GM18511 (cell line): ENCODE data around the gene HERPUD1.
A peak's percentile ranks its signal among the peaks of the same experiment; 100 is the strongest.
"Not testable (repeated sequence)": the region's sequence is repeated elsewhere in the genome, so short reads cannot be mapped to it uniquely, and the experiment has no call there.

ENCODE experiments used
- ATAC-seq: cut with Tn5 transposase; IDR thresholded peaks from one replicate; pipeline ENCODE4 v1.9.1; 2021; ENCODE audit warnings: mild to moderate bottlenecking, moderate library complexity; ENCODE audit not compliant: unreplicated experiment

Gene HERPUD1

DNA sequence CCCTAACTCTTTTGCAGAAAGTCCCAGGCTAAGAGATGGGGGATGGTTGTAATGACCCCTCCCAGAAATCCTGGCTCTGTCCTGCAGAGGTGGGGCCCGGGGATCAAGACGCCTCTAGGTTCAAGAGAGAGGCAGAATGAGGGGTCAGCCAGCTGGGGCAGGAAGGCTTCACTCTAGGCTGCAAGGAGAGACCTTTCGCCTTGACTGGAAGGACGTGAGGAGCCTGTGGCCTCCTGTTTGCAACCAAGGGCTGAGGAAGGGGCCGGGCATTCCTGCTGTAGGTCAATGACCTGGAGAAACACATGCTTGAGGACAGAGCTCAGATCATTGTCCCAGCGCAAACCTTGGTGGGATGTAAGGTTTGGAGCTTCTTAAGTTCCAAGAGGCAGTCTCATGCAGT lies 21.1 kb downstream of the HERPUD1 start:
- no peak for ATAC-seq

DNA sequence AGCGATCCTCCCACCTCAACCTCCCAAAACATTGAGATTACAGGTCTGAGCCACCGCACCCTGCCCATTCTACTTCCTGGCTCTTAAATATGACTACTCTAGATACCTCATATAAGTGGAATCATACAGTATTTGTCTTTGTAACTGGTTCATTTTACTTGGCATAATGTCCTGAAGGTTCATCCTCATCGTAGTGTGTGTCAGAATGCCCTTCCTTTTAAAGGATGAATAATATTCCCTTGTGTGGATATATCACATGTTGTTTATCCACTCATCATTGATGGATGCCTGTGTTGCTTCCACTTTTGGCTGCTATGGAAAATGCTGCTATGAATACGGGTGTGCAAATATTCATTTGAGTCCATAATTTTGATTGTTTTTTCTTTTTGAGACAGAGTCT lies 24.1 kb downstream of the HERPUD1 start:
- ATAC-seq: no peak

DNA sequence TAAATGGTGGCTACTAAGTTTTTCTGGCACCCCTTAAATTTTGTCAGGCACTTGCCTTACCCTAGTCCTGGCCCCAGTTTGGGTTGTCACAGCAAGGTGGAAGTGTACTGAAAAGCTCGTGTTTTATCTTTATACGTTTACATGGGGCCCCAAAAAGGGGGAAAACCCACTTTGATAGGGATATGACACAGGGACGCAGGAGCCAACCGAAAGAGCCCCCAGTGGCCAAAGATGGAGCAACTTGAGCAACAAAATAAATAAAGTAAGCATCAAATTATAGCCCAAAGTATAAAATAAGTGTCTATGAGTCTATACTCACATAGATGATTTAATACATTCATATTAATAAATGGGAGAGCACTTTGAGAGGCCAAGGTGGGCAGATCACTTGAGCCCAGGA lies 24.8 kb downstream of the HERPUD1 start:
- ATAC-seq: no peak

DNA sequence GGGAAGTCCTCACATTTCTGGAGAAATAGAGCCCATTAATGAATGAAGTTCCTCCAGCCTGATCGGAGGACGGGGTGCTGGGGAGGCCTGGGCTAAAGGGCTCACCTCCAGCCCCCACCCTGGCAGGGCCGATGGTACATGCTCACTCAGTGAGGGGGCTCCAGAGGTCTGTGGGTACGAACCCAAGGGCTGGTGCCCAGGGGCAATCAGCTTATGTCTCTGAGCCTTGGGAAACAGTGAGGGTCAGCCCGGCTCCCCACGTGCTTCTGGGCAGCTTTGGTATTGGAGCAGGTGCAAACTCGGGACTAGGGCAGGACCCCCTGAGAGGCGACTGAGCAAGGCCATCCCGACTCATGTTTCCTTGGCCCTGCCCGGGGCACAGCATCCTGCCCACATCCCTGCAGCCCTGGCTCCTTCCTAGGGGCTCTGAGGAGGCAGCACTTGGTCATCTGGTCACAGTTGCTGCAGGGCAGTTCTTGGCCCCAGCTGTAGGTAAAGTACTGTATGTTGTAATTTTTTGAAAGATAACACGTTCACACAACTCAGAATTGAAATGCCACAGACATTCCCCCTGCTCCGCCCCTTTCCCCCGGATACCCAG lies 28.8 kb downstream of the HERPUD1 start:
- no peak for ATAC-seq

DNA sequence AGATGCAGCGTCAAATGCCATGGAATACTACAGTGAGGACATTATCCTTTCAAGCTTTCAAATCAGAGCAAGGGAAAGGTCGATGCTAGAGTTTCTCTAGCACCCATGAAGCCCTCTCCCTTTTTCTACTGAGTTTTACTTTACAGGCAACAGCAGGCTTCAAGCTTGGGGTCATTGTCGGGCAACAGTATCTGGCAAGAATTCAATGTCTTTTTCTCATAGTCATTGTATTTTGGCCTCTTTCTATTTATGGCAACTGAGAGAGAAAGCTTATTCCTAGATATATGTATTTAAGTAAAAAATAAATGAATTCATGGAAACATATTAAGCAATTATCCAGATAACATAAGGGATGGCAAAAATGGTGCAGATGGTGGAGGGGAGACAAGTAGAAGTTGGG lies 29.4 kb downstream of the HERPUD1 start:
- ATAC-seq: no peak

DNA sequence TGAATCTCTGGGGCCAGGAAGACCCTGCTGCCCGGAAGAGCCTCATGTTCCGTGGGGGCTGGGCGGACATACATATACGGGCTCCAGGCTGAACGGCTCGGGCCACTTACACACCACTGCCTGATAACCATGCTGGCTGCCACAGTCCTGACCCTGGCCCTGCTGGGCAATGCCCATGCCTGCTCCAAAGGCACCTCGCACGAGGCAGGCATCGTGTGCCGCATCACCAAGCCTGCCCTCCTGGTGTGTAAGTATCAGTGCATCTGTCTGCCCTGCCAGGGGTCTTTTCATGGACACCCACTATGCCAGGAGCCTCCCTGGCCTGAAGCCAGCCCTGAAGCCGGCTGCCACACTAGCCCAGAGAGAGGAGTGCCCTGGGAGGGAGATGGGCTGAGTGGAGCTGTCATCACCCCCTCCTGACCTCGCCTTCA lies 29.9 kb downstream of the HERPUD1 start, which contains the start of gene CETP:
Gene CETP, plus strand, starts transcription at position 100 of the 431 bp plus-strand sequence. Its CDS starts 30 bp downstream, at position 130.
- no peak for ATAC-seq

DNA sequence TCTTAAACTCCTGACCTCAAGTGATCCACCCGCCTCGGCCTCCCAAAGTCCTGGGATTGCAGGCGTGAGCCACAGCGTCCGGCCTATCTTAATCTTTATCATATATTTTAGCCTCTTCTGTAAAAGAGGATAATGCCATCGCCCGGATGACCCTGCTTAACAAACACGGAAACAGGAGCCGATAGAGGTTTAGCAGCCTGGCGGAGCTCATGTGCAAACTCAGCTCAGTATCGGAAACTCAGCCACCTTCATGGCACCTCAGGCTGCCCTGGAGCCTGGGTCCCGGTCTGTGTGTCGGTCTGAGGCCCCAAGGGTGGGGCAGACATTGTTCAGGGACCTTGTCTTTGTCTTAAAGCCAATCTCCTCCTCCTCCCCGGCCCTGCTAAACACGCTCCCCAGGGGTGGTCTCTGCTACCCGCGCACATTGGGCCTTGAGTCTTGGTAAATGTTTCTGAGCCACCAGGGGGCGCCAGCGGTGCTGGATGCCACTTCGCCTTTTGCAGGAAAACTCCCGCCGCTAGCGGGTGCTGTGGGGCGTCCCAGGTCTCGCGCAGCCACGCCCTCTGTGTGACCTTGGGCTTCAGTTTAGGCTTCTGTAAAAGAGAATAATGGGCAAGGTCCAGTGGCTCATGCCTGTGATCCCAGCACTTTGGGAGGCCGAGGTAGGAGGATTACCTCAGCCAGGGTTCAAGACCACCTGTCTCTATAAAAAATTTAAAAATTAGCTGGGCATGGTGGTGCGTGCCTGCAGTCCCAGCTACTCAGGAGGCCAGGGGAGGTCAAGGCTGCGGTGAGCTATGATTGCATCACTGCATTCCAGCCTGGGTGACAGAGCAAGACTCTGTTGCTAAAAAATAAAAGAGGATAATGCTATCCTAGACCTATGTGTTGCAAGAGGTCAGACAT lies 32.6 kb downstream of the HERPUD1 start:
- peak; percentile 76 for ATAC-seq

DNA sequence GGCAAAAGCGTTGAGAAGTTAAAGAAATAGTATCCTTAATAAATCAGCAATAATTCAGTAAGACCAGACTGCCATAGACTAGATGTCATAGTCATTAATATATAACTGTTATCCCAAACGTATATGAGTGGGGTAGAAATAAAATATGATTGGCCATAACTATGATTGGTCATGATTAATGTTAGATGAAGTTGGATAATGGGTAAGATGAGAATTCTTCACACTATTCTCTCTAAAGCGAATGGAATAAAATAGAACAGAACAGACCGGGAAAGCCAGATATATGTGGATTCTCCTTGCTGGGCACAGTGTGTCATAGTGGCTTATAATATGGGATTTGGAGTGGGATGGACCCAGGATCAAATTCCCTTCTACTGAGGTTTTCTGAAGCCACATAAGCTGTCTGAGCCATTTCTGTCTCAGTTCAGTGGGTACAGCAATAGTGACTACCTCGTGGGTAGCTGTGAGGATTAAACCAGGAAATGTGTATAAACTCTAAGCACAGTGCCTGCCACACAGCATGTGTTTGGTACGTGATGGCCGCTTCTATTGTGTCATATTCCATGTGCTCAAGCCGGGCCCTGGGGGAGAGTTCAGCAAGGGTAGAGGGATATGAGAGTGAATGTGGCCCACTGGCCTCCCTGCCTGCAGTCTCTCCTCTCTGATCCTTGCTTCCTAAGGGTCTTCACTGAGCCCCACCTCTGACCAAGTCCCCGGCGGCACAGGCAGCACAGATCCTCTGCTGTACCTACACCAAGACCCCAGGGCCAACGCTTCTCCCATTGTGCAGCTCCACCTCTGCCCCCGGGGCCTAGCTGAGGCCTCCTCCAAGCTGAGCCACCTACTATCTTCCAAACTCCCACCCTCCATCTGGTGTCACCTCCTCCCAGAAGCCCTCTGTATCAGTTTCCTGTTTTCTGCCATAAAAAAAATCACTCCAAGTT lies 33.5 kb downstream of the HERPUD1 start:
- no peak for ATAC-seq

DNA sequence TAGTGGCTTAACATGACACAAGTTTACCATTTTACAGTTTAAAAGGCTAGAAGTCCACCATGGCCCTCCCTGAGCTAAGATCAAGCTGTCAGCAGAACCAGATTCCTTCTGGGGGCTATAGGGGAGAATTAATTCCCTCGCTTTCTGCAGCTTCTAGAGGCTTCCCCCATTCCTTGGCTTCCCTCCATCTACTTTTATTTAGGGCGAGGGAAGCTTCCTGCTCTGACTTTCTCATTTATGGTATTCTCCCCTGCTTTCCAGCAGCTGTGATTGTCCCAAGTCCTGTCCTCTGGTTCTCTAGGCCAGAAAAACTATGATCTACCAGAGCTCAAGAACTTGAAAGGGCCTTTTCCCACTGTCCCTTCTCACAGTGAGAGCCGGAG lies 34.1 kb downstream of the HERPUD1 start:
- ATAC-seq: no peak

DNA sequence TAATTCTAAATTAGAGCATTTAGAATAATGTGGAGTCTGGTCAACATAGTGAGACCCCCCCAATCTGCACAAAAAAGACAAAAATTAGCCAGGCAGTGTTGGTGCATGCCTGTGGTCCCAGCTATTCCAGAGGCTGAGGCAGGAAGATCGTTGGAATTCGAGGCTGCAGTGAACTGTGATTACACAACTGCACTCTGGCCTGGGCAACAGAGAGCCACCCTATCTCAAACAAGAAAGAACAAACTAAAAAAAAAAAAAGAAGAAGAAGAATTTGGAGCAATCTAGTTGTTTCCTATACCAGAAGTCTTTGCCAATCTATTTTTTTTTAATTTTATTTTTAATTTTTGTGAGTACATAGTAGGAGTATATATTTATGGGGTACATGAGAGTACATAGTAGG lies 35.8 kb downstream of the HERPUD1 start:
- no peak for ATAC-seq

DNA sequence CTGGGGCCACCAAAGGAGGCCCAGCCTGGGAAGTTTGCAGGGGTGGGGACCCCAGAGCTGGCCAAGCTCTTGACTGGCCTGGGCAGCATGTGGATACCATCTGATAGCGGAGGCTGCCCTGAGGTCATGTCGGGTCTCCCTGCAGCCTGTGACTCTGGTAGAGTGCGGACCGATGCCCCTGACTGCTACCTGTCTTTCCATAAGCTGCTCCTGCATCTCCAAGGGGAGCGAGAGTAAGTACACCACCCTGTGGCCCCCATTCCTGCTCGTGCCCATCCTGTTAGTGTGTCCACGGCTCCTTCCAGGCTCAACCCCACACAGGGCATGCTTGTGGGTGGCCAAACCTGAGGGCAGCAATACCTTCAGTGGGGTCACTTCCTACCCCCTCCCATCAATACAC lies 37.8 kb downstream of the HERPUD1 start:
- ATAC-seq: no peak

DNA sequence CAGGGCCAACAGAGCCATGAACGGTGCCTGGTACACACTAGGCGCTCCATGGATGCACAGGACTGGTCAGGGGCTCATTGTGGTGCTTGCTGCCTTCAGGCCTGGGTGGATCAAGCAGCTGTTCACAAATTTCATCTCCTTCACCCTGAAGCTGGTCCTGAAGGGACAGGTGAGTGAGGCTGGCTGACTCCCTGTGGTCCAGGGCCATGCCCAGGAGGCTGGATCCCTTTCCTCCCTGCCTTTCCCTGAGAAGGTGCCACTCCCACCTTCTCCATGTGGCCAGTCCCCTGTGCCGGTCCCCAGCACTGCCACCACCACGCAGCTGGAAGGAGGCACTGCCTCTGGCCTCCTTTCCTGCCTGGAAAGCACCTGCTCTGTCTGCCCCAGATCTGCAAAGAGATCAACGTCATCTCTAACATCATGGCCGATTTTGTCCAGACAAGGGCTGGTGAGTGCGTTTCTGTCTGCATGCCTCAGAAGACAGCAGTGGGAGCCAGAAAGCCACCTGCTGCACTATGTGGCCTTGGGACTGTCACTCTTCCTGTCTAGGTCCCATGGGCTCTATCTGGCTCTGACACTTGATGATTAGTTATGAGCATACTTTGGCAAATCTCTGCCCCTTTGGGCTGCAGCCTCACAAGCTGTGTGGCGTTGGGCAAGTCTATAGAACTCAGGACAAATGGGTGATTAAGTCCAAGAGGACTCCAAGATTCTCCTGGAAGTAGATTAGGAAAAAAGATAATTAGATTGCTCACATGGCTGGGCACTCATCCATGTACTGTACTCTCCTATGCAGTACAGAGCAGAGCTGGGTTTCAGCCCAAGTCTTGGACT lies 39.2 kb downstream of the HERPUD1 start:
- peak; percentile 87 for ATAC-seq

DNA sequence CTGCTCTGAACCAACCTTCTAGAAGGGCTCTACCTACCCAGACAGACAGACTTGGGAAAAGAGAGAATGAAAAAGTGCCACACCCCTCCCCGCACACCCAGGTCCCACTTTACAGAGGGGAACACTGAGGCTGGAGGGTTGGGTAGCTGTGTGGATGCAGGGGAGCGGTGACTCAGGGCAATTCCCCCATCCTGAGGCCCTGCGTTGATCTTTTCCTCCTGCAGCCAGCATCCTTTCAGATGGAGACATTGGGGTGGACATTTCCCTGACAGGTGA lies 39.8 kb downstream of the HERPUD1 start:
- no peak for ATAC-seq

DNA sequence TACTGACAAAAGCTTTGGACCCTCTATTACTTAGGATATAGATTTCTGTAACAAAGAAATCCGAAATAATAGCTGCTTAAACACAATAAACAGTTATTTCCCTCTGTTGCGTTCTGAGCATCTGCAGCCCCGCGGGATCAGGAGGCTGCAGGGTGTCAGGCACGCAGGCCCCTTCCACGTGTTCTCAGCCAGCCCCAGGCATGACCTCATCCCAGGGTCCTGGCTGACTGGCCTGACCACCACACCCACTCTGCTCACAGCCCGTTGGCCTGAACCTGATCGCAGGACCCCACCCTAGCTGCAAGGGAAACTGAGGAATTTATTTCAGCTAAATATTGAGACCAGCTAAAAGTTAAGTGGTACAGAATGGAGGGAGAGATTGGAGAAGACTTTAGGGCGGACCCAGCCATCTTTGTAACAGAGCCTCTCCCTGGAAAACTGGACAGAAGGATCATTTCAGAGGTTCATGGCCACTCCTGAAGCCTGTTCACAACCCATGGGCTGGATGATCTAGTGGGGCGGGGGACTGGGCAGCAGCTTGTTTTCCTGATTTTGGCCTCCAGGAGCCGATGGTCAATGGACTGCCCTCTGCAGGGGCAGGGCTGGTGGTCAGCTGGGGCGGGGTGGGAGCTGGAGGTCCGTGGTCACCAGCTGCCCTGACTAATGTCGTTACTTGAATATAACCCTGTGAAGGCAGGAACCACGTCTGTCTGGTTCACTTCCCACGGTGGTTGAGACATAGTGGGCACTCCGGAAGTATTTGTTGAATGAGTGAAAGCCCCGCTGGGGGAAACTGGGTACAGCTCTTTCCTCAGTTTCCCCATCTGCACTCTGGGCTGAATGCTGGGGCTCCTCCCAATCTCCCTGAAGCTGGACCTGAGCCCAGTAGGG lies 40.7 kb downstream of the HERPUD1 start:
- no peak for ATAC-seq

DNA sequence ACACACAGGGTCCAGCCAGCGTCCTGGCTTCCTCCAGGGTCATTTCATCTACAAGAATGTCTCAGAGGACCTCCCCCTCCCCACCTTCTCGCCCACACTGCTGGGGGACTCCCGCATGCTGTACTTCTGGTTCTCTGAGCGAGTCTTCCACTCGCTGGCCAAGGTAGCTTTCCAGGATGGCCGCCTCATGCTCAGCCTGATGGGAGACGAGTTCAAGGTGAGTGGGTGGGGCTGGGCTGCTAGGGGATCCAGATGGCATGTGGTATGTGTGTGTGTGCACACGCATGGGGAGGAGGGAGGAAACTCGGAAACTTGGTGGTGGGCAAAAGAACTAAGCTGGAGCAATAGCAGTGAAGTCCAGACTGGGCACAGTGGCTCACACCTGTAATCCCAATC lies 41.4 kb downstream of the HERPUD1 start:
- ATAC-seq: no peak

DNA sequence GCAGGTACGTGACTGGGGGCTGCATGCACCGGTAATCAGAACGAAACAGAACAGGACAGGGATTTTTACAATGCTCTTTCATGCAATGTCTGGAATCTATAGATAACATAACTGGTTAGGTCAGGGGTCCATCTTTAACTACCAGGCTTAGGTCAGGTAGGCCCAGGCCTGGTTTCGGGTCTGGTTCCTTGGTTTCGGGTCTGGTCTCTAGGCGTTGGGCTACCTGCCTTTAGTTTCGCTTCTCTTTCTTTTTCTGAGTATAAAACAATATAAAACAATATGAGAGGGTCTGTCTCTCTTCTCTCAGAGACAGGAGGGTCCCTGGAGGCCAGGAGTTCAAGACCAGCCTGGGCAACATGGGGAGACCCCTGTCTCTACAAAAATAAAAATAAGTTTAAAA lies 42.0 kb downstream of the HERPUD1 start:
- ATAC-seq: not testable (repeated sequence)

DNA sequence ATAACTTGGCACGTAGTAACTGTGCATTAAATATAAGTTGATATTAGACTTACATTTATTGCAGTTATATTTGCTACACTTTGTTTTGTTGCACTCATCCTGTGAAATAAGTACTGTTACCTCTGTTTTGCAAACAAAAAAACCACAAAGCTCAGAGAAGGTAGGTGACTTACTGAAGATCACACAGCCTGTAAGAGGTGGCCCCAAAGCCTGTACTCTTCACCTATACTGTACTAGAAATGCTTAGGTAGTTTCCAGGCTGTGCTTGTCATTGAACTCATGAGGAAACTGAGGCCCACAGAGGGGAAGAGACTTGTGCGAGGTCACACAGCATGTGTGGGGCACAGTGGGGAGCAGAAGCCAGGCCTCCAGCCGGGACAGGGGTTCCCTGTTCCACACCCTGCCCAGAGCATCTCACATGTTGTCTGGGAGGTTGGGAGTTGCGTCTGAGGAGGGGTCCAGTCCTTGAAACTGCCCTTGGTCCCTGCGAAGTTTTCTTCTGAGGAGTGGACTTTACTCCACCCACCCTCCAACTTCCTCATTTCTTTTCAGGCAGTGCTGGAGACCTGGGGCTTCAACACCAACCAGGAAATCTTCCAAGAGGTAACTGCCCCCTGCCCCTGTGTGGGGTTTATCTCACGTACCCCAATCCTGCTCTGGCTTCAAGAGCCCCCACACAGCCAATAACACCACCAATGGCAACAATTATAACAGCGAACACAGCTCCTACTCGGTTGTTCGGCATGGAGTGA lies 42.8 kb downstream of the HERPUD1 start:
- no peak for ATAC-seq

DNA sequence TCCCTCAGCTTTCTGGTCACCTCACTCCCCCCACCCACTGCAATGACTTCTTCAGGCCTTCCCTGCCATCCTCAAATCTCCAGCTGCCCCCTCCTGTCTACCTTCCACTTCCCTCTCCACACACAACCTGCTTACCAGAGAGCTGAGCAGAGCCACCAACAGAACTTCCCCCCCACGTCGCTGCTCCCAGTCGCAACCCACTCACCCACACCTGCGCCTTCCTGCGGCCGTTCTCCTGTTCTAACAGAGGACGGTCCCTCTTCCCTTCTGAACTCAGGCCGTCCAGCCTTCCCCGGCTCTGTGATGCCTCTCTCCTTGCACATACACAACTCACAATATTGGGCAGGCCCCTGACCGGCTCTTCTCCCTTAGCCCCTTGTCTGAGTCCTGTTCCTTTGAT lies 43.8 kb downstream of the HERPUD1 start:
- ATAC-seq: no peak

DNA sequence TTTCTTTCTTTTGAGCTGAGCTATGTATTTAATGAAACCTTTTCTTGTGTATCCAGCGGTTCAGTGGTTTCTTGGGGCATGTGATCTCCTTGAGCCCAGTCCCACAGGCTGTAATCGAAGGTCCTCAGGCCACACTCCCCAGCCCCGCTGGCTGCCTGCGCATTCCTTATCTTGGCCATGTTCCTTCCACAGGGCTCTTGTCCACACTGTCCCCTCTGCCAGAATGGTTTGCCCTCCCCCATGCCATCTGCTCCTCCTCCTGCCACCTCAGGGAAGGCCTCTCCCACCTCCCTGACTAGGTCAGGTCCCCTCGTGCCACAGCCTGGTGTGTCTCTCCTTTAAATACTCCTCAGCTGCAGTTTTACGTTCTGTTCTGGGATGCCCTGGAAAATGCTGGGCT lies 45.3 kb downstream of the HERPUD1 start:
- ATAC-seq: no peak
